Sigmoid colon (tissue), 7 donors: ENCODE results near the gene IGFLR1. TPM values are rescaled to one million over a fixed set of nuclear protein-coding genes. Genes with fewer than 3 reads are reported as not detected.

Source experiments
- DNase-seq: peaks from one replicate; pipeline ENCODE4 v3.0.0-alpha.2; 2019
- H3K27ac ChIP-seq, 4 donors: fragments of 200-600 bp; sonication (generic); one replicate each; pipeline ENCODE4 v1.5.1; 2016 to 2019; ENCODE audit warnings: mild to moderate bottlenecking in 1 of 4
- H3K27me3 ChIP-seq, 3 donors: fragments of 200-600 bp; sonication (generic); one replicate each; pipeline ENCODE4 v1.5.1; 2019; ENCODE audit warnings: mild to moderate bottlenecking in 1 of 3
- H3K36me3 ChIP-seq, 4 donors: fragments of 200-600 bp; sonication (generic); one replicate each; pipeline ENCODE4 v1.5.1; 2016 to 2019
- H3K4me1 ChIP-seq, 4 donors: fragments of 200-600 bp; sonication (generic); one replicate each; pipeline ENCODE4 v1.5.1; 2017 to 2019
- H3K4me3 ChIP-seq, 4 donors: fragments of 200-600 bp; sonication (generic); one replicate each; pipeline ENCODE4 v1.5.1; 2017 to 2019; ENCODE audit warnings: mild to moderate bottlenecking in 2 of 4, moderate library complexity in 1 of 4
- H3K9me3 ChIP-seq, 4 donors: fragments of 200-600 bp in 3 of 4; sonication (generic) in 3 of 4; one replicate each; pipeline versions ENCODE4 v1.5.1 to v1.6.1; 2013 to 2019
- CTCF ChIP-seq, 4 experiments: fragments of 450-650 bp in 3 of 4; fragments of 200-600 bp in 1 of 4; IDR thresholded peaks; one replicate each; pipeline ENCODE4 v1.5.1; 2016 to 2019; ENCODE audit warnings: antibody characterized with exemption in 4 of 4, mild to moderate bottlenecking in 3 of 4, moderate library complexity in 2 of 4
- EP300 ChIP-seq, 4 donors: sonication (generic); formaldehyde crosslinking; IDR thresholded peaks; one replicate each; pipeline ENCODE4 v1.6.1; 2017; ENCODE audit warnings: antibody characterized with exemption in 4 of 4
- POLR2A ChIP-seq, 2 donors: fragments of 450-650 bp; IDR thresholded peaks; one replicate each; pipeline ENCODE4 v1.6.1; 2016; ENCODE audit warnings: antibody characterized with exemption in 2 of 2, mild to moderate bottlenecking in 2 of 2, moderate library complexity in 2 of 2
- POLR2AphosphoS5 ChIP-seq, 4 donors: sonication (generic); formaldehyde crosslinking; IDR thresholded peaks; one replicate each; pipeline ENCODE4 v1.6.1; 2017; ENCODE audit warnings: antibody characterized with exemption in 4 of 4
- WGBS, 2 donors: extraction: QIAGEN DNeasy Blood & Tissue Kit; methylation state at CpG; one replicate each; pipeline ENCODE4 v1.1.7; 2013; 5-methylcytosine and 5-hydroxymethylcytosine counted together
- intact Hi-C: fragments of 100-400 bp; cut with DNase I; formaldehyde crosslinking; loops from one replicate; pipeline ENCODE4 v1.15.1; 2023
- polyA plus RNA-seq, 3 donors: library from polyadenylated mRNA; stranded (reverse); fragments of 200-250 nt; gene quantifications; one replicate each; pipeline ENCODE4 v1.2.3, GENCODE V29; 2013
- total RNA-seq, 4 donors: library from RNA; depleted of rRNA; stranded (reverse); fragments of >200 nt; gene quantifications; one replicate each; pipeline ENCODE4 v1.1.0, GENCODE V29; 2016
- donor health status: healthy with polysubstance abuse.
- donor health status: Bipolar disorder and iron deficiency.
- donor health status: healthy.

IGFLR1 gene
- total and polyA plus RNA-seq, 7 donors: 2.5 to 25.0 (median 9.0) TPM

- 96 to 100% methylated on average over 2 of the region's 2 CpGs for WGBS, 2 donors
- intact Hi-C loops: loop anchor here (5.0 to 10.0 kb wide), 4 partner anchors 112 to 383 kb away; partner anchors contain the start of genes CAPNS1, COX6B1, THAP8 and WDR62
- H3K27me3 ChIP-seq: no peaks in the 10 kb centered on the region
- no peaks in the 10 kb centered on the region for H3K9me3 ChIP-seq
- no peak for TF ChIP-seq CTCF (IDR thresholded peaks at IDR 0.05)
- TF ChIP-seq EP300 (IDR thresholded peaks at IDR 0.05): no peak
- no peak for TF ChIP-seq POLR2A (IDR thresholded peaks at IDR 0.05)
- no peak for TF ChIP-seq POLR2AphosphoS5 (IDR thresholded peaks at IDR 0.05)
- peaks cover 0 to 49% (median 37%) of the 10 kb centered on the region in 4 donors for H3K4me1 ChIP-seq
- DNase-seq: no peak
- H3K4me3 ChIP-seq: no peak overlapping the region
- H3K27ac ChIP-seq: no peak overlapping the region
- H3K36me3 ChIP-seq: peaks cover 0 to 43% (median 8%) of the 10 kb centered on the region in 4 donors
Measured at GRCh38 chr19:35759697-35760096, 17.4 kb upstream of the IGFLR1 start.

- DNase-seq: peak; percentile 100
- H3K9me3 ChIP-seq: no peaks in the 10 kb centered on the region
- intact Hi-C loops: loop anchor here (1.0 to 10.0 kb wide), 5 partner anchors 41 to 384 kb away; partner anchors contain the start of genes CAPNS1, COX6B1, THAP8 and WDR62
- 0% methylated on average over 53 of the region's 53 CpGs for WGBS, 2 donors
- H3K27ac ChIP-seq: peak within 1 kb of the TSS; percentile 98 to 99 (median 99)
- TF ChIP-seq POLR2AphosphoS5 (IDR thresholded peaks at IDR 0.05) (peak; percentile 77 to 95 (median 86)), POLR2A (IDR thresholded peaks at IDR 0.05) (peak; percentile 72 to 83), CTCF (IDR thresholded peaks at IDR 0.05) (no peak)
- H3K4me1 ChIP-seq: peaks cover 0 to 63% (median 49%) of the 10 kb centered on the region in 4 donors
- peaks cover 0 to 43% (median 18%) of the 10 kb centered on the region in 4 donors for H3K36me3 ChIP-seq
- no peaks in the 10 kb centered on the region for H3K27me3 ChIP-seq
- H3K4me3 ChIP-seq: peak within 1 kb of the TSS; percentile 79 to 86 (median 83)
Measured at GRCh38 chr19:35757749-35758608, 15.7 kb upstream of the IGFLR1 start, which contains the start of gene PROSER3. PROSER3 (plus strand) TSS chr19:35758176; CDS start chr19:35758216, 40 bp downstream.

- peak overlapping the region; percentile 98 to 99 (median 99) for H3K27ac ChIP-seq
- peaks cover under 1 to 43% (median 25%) of the 10 kb centered on the region in 4 donors for H3K36me3 ChIP-seq
- WGBS, 2 donors: 7 to 8% methylated on average over 19 of the region's 19 CpGs
- H3K4me3 ChIP-seq: peak overlapping the region; percentile 79 to 86 (median 83)
- H3K9me3 ChIP-seq: no peaks in the 10 kb centered on the region
- no peaks in the 10 kb centered on the region for H3K27me3 ChIP-seq
- intact Hi-C loops: loop anchor here (1.0 to 10.0 kb wide), 5 partner anchors 40 to 385 kb away; partner anchors contain the start of genes CAPNS1, COX6B1, THAP8 and WDR62
- H3K4me1 ChIP-seq: peaks cover 0 to 63% (median 49%) of the 10 kb centered on the region in 4 donors
- TF ChIP-seq POLR2A (IDR thresholded peaks at IDR 0.05) (no peak), POLR2AphosphoS5 (IDR thresholded peaks at IDR 0.05) (peak; percentile 73 to 94 (median 86)), EP300 (IDR thresholded peaks at IDR 0.05) (peak; percentile 75 to 97 (median 93)), CTCF (IDR thresholded peaks at IDR 0.05) (no peak)
- DNase-seq: peak; percentile 99
Measured at GRCh38 chr19:35757231-35757748, 15.0 kb upstream of the IGFLR1 start.

- no peaks in the 10 kb centered on the region for H3K27me3 ChIP-seq
- peak; percentile 90 for DNase-seq
- H3K4me3 ChIP-seq: peak within 1 kb of the TSS; percentile 79 to 86 (median 83)
- H3K27ac ChIP-seq: peak within 1 kb of the TSS; percentile 98 to 99 (median 99)
- TF ChIP-seq POLR2A (IDR thresholded peaks at IDR 0.05): peak; percentile 62 to 91
- TF ChIP-seq EP300 (IDR thresholded peaks at IDR 0.05): no peak
- peak; percentile 66 to 97 (median 85) for TF ChIP-seq POLR2AphosphoS5 (IDR thresholded peaks at IDR 0.05)
- TF ChIP-seq CTCF (IDR thresholded peaks at IDR 0.05): no peak
- peaks cover 0 to 63% (median 49%) of the 10 kb centered on the region in 4 donors for H3K4me1 ChIP-seq
- 7 to 8% methylated on average over 52 of the region's 52 CpGs for WGBS, 2 donors
- H3K9me3 ChIP-seq: no peaks in the 10 kb centered on the region
- H3K36me3 ChIP-seq: peaks cover 6 to 38% (median 24%) of the 10 kb centered on the region in 4 donors
- intact Hi-C loops: loop anchor here (1.0 to 10.0 kb wide), 5 partner anchors 39 to 386 kb away; partner anchors contain the start of genes CAPNS1, COX6B1, THAP8 and WDR62
Measured at GRCh38 chr19:35756377-35757230, 14.4 kb upstream of the IGFLR1 start, which contains the start of gene HSPB6. HSPB6 (minus strand) TSS chr19:35757029; CDS start chr19:35757008, 21 bp downstream.
